GM23248 (cell line): ENCODE data around the gene CYP2C19.

Experiments
- EZH2 ChIP-seq: fragments of 200-600 bp; sonication (generic); IDR thresholded peaks from 2 replicates; pipeline ENCODE4 v1.6.1; 2018; ENCODE audit warnings: antibody characterized with exemption, mild to moderate bottlenecking; ENCODE audit not compliant: insufficient read depth, poor library complexity, severe bottlenecking
- EZH2phosphoT487 ChIP-seq: fragments of 200-600 bp; sonication (generic); IDR thresholded peaks from 2 replicates; pipeline ENCODE4 v1.6.1; 2018; ENCODE audit warnings: antibody characterized with exemption, moderate library complexity, mild to moderate bottlenecking, low read depth; ENCODE audit not compliant: insufficient read depth

DNA sequence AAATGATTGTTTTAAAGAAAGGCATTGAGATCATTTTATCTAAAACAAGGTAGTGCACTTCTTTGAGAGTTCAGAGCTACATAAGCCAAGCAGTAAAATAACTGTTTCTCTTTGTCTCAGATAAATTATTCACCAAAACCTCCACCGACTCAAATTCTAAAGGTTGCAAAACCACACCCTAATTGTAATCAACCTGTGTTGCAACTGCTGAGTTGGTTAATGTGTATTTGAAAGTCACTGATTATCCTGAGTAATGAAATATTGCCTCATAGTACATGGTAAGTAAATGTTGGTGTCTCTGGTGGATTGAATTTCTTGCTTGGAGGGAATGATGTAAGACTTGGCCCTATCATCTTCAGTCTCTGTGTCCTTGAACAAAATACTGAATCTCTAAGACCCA is 140.1 kb downstream of the CYP2C19 start:
- no peak for TF ChIP-seq EZH2
- no peak for TF ChIP-seq EZH2phosphoT487
